OCI-LY3 (cell line): Measurements from ENCODE around the gene RPS19.

ENCODE experiments used
- EZH2phosphoT487 ChIP-seq: fragments of 200-600 bp; shearing (Covaris generic); IDR thresholded peaks from 2 replicates; pipeline ENCODE4 v1.6.1; 2018; ENCODE audit warnings: antibody characterized with exemption, mixed run types, low read depth
- TF ChIP-seq, protein P1 (sequence below): fragments of 200-600, 300-600 bp; sonication (generic); IDR thresholded peaks from 2 replicates; pipeline ENCODE4 v1.5.1; 2014; ENCODE audit warnings: antibody characterized with exemption, low read length, low read depth

DNA sequence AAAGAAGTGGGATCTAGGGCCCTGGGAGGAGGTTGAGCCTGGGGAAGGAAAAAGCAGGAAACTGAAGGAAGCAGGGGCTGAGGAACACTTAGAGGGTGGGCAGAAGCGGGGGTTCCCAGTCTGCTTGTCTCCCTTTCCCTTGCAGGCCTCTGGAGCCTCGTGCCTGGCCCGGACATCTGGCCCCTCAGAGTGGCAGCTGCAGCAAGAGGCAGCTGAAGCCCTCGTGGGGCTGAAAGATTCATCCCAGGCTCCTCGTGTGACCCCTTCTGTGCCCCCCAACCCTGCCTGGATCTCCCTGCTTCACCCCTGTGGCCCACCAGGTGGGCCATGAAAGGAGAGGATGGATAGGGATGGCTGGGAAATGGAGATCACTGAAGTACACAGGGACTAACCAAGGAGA, 9.7 kb upstream of the RPS19 start:
- TF ChIP-seq, protein P1, sequence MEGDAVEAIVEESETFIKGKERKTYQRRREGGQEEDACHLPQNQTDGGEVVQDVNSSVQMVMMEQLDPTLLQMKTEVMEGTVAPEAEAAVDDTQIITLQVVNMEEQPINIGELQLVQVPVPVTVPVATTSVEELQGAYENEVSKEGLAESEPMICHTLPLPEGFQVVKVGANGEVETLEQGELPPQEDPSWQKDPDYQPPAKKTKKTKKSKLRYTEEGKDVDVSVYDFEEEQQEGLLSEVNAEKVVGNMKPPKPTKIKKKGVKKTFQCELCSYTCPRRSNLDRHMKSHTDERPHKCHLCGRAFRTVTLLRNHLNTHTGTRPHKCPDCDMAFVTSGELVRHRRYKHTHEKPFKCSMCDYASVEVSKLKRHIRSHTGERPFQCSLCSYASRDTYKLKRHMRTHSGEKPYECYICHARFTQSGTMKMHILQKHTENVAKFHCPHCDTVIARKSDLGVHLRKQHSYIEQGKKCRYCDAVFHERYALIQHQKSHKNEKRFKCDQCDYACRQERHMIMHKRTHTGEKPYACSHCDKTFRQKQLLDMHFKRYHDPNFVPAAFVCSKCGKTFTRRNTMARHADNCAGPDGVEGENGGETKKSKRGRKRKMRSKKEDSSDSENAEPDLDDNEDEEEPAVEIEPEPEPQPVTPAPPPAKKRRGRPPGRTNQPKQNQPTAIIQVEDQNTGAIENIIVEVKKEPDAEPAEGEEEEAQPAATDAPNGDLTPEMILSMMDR = no peak
- TF ChIP-seq EZH2phosphoT487 = no peak
